Activated effector memory CD4-positive, alpha-beta T cell treated with anti-CD3 and anti-CD28 coated beads, Interleukin-2, amount 50 U/mL, for 16 hours (primary cell): ENCODE data around the gene LILRA5.
"Not testable (repeated sequence)": the region's sequence is repeated elsewhere in the genome, so short reads cannot be mapped to it uniquely, and the experiment has no call there.

Experiments used
- DNase-seq: peaks from one replicate; pipeline ENCODE4 v3.0.0-alpha.2; 2020

LILRA5 gene

GRCh38 chr19:54312436-54313377, at the start of gene LILRA5:
Gene LILRA5 (minus strand): TSS chr19:54313166. CDS start chr19:54313019, 147 bp downstream.
- no peak for DNase-seq

- not testable (repeated sequence) for DNase-seq
Measured at GRCh38 chr19:54361680-54362422, 48.9 kb upstream of the LILRA5 start.

GRCh38 chr19:54359149-54359820, 46.3 kb upstream of the LILRA5 start:
- DNase-seq, result peak; percentile 91

- no peak for DNase-seq
Measured at GRCh38 chr19:54357381-54357780, 44.4 kb upstream of the LILRA5 start.

DNA sequence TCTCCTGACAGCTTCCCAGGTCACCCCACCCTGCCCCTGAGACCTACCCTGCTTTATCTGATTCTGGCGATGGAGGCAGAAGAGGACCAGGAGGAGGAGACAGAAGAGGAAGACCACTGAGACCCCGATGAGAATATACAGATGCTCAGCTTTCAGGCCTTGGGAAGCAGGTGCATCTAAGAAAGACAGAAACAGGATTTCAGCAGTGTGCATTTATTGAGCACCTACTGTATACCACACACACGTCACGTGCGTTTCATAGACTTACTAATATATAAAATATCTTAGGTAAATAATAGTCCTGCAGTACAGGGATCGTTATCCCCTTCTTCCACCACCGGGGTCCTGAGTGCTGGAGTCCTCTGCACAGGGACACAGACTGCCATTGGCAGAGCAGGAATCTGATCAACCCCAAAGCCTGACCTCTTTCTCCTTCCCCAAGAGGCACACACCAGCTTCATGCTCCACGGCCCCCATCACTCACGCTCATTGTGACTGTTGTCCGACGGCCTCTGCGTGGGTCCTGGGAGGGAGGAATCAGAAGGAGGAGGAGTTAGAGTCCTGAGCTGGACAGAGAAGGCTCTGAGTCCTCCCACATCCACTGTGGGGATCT, 43.6 kb upstream of the LILRA5 start:
- no peak for DNase-seq

DNA sequence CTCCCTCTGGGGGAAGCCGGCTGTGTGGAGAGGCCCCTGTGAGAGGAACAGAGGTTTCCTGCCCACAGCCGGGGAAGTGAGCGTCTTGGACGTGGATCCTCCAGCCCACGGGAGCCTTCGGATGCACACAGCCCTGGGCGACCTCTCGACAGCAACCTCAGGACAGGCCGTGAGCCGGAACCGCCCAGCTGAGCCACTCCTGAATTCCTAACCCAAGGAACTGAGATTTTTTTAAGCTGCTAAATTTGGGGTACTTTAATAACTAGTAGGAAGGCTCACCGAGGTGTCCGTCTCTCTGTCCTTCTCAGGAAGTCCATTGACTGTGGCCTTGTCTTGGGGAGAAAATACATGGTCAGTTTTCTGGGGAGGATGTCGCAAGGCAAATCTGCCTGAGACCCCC, 42.7 kb upstream of the LILRA5 start:
- DNase-seq, result no peak

DNA sequence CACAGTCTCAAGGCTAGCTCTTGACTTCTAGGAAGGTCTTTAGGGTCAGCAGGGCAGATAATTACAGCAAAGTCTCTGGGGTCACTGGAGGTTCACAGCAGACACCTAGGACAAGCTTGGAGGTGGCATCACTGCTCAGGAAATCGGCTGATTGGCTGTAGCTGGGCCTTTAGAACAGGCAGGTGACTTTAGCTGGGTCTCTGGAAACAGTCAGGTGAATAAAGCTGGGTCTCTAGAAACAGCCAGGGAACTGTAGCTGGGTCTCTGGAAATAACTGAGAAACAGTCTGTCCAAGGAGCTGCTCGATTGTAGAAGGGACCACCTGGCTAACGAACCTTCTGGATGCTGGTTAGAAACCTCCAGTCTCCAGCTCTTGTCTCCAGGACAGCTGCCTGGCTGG, 41.8 kb upstream of the LILRA5 start:
- no peak for DNase-seq

DNA sequence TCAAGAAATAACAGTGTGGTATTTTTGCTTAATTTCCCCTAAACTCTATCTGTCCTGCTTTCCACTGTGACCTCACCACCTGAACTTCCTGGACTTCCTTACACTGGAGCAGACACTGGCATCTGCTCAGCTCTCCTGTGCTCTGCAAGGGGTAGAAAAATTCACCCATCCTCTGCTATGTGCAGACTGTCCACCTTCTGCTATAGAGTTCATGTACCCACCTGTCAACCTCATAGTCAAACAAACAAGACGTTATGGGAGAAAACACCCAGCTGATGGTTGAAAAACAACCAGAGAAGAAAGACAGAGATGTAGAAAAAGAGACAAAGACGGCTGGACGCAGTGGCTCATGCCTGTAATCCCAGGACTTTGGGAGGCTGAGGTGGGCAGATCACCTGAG, 39.6 kb upstream of the LILRA5 start:
- DNase-seq, result no peak

DNA sequence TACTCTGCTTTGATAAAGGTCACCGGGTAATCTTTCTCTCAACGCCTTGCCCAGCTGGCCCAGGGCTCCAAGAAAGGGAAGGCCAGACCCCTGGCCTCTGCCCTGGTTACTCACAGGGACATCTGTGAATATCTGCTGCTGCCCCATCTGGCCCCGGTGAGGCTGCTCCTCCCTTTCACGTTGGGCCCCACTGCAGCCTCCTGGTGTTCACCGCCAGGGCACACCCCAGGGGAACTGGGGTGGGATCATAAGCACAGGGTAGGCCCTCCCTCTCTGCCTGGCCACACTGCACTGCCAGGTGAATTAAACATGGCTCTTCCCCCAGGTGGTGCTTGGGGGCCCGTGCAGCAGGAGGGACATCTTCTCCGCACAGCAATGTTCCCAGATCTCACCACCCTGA, 39.1 kb upstream of the LILRA5 start:
- no peak for DNase-seq

DNA sequence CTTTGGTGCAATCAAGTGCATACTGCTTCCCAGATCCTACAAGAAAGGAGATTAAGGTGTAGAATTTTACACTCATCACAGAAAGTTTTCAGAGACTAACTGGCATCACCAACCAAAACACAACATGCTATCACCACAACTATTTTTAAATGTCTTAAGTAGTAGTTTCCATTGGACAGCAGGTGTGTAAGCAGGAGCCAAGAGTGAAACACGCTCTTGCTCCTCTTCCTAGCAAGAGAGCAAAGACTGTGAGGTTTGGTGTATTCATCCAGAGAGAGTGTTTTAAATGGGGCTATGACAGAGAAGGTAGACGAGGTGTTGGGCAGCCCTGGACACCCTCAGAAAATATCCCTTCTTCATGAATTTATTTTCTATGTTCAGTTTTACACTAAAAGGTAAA, 38.5 kb upstream of the LILRA5 start:
- DNase-seq, result no peak

GRCh38 chr19:54345938-54346386, 33.0 kb upstream of the LILRA5 start:
- DNase-seq, result no peak

DNA sequence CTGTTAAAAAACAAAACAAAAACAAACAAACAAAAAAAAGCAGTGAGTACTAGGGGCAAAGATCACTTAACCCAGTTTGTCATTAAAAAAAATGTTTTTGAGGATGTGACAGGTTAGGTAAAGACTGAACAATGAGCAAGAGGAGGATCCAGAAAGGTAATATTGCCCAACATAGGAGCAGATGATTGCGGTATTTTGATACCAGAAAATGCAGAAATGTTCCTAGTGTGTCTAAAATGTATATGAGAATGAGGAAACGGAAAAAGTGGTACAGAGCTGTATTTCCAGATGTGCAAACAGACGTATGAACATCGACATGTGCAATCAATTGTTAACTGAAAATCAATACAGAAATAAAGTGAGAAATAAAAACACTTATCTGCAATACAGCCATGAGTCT, 30.9 kb upstream of the LILRA5 start:
- DNase-seq, result no peak

- no peak for DNase-seq
Measured at GRCh38 chr19:54341295-54341694, 28.3 kb upstream of the LILRA5 start.

GRCh38 chr19:54339646-54340358, 26.8 kb upstream of the LILRA5 start:
- DNase-seq, result no peak

DNA sequence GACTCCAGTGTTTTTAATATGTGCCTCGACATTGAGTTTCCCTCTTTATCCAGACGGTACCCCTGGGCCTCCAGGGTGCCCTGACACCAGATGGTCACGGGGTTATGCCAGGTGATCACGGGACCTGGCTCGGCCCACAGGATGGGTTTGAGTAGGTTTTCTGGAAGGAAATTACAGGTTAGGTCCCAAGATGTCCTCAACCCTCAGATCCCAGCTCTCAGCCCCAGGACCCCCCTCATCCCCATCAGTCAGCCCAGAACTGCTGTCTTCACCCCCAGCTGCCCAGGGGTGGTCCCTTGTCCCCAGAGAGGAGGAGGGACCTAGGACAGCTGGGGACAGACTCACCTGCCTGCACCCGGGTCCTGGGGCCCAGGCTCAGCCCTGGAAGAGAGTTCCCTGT, 25.6 kb upstream of the LILRA5 start:
- DNase-seq, result no peak

- no peak for DNase-seq
Measured at GRCh38 chr19:54337858-54338230, 24.9 kb upstream of the LILRA5 start.

DNA sequence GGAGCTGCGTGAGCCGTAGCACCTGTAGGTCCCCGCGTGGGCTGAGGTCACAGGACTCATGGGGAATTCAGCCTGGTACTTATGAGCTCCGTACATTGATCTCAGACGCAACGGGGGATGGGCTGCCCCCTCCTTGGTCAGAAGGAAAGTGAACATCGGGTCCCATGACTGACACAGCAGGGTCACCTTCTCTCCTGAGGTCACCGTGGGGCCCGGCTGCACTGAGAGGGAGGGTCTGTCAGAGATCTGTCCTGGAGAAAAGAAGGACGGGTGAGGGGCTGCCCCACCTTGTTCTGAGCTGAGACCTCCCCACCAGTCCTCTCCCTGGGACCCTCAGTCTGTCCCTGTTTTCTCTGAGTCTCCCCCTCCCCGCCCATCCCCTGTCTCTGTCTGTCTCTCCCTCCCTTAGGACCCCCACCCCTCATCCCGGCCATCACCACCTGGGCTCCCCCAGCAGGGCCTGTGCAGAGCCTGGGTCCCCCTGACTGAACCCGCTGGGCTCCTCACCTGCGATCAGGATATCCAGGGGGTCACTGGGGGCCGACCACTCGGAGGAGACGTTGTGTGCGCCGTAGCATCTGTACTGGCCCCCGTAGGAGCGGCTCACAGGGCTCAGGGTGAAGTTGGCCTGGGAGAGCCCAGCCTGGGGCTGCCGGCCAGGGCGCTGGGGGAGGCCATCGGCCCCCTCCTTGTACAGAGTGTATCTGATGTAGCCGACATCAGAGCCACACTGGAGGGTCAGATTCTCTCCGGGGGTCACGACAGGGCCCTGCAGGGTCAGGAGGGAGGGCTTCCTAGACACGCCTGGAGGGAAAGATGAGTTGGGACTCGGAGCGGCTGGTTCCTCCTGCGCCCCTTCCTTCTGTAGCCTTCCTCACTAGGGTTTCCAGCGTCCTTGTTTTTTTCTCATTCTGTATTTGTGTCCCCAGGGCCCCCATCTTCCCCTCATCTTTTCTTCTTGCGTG, 24.2 kb upstream of the LILRA5 start:
- no peak for DNase-seq

DNA sequence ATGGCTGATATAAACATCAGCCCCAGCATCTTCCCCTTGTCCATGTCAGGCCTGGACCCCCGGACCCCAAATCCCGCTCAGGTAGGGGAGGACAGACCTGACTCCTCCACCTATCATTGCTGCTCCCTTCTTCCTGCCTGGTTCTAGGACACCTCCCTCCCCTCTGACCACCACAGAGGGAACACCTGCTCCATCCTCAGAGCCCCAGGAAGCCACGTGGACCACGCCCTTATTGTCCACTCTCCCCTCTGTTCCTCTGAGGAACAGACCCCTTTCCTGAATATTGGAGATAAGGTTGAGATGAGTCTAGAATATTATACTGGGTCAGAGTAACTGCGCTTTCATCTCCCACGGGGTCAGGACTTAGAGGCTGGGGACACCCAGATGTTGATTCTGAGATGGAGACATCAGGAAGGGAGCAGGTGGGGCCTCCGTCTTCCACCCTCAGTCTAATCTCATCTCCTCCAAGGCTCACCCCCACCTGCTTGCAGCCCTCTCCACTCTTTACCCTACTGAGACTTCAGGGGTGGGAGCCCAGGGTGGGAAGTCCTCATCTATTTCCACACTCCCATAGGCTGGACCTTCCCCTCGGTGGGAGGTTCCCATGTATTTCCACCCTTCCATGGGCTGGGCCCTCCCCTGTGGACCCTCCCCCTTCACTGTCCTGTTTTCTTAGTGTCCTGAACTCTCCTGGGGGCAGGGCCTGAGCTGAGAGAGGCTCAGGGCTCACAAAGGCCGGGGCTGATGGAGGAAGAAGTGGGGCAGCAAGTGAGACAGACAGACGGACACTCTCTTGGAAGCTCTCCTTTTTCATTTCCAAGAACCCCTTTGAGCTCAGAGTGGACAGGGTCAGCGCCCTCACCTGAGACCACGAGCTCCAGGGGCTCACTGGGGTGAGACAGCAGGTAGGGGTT, 23.3 kb upstream of the LILRA5 start:
- DNase-seq, result no peak

DNA sequence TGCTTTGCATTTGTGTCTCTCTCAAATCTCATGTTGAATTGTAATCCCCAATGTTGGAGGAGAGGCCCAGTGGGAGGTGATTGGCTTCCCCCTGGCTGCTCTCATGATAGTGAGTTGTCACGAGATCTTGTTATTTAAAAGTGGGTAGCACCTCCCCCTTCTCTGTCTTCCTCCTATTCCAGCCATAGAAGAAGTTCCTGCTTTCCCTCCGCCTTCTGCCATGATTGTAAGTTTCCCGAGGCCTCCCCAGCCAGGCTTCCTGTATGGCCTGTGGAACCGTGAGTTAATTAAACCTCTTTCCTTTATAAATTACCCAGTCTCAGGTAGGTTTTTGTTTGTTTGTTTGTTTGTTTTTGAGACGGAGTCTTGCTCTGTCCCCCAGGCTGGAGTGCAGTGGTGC, 22.2 kb upstream of the LILRA5 start:
- no peak for DNase-seq
